H1 (cell line): ENCODE measurements around the gene IL36A. TPM values are rescaled to one million over a fixed set of nuclear protein-coding genes. Genes with fewer than 3 reads are reported as not detected.

Experiments
- CTCF ChIA-PET: fragments of 300-600 bp; sonication (Branson Sonifier 250); formaldehyde crosslinking; loops from one replicate; lab custom pipeline; 2021; ENCODE audit not compliant: partially characterized antibody; lab: Charles Lee
- POLR2A ChIA-PET: fragments of 300-600 bp; sonication (Branson Sonifier 250); formaldehyde crosslinking; loops from one replicate; lab custom pipeline; 2021; ENCODE audit warnings: inconsistent platforms; ENCODE audit not compliant: partially characterized antibody; lab: Charles Lee
- DNase-seq, 2 experiments: peaks; one replicate each; pipeline versions ENCODE4 v3.0.0 to v3.0.0-alpha.2; 2010 to 2022; ENCODE audit warnings: low spot score in 2 of 2, low read depth in 1 of 2, mixed read lengths in 1 of 2
- FAIRE-seq: peaks from 2 replicates; lab custom pipeline; 2011; peaks lifted over from hg19 to GRCh38; lab: Jason Lieb, UNC
- H2AFZ ChIP-seq: 2 replicates; pipeline ENCODE4 v1.8.1; 2012; ENCODE audit warnings: low read length, inconsistent platforms
- H2AK5ac ChIP-seq: 2 replicates; pipeline ENCODE4 v1.6.1; 2013; ENCODE audit warnings: low read depth, low read length
- H2BK120ac ChIP-seq: replicated peaks from 2 replicates; pipeline ENCODE3; 2013; ENCODE audit warnings: low read depth, low read length, inconsistent platforms
- H2BK12ac ChIP-seq: 2 replicates; pipeline ENCODE4 v1.6.1; 2013; ENCODE audit warnings: low read depth, low read length
- H2BK15ac ChIP-seq: 2 replicates; pipeline ENCODE4 v1.6.1; 2013; ENCODE audit warnings: low read length
- H2BK20ac ChIP-seq: 2 replicates; pipeline ENCODE4 v1.6.1; 2013; ENCODE audit warnings: low read length
- H2BK5ac ChIP-seq: 2 replicates; pipeline ENCODE4 v1.6.1; 2013; ENCODE audit warnings: low read depth, low read length
- H3K14ac ChIP-seq: 2 replicates; pipeline ENCODE4 v1.6.1; 2013; ENCODE audit warnings: inconsistent platforms; ENCODE audit not compliant: insufficient read length
- H3K18ac ChIP-seq: 2 replicates; pipeline ENCODE4 v1.6.1; 2013; ENCODE audit warnings: low read length; ENCODE audit errors: extremely low read depth
- H3K23ac ChIP-seq: 2 replicates; pipeline ENCODE4 v1.6.1; 2013; ENCODE audit warnings: inconsistent platforms; ENCODE audit not compliant: insufficient read length
- H3K23me2 ChIP-seq: 2 replicates; pipeline ENCODE4 v1.6.1; 2013; ENCODE audit warnings: low read depth, low read length
- H3K27ac ChIP-seq: 2 replicates; pipeline ENCODE4 v1.6.1; 2011; ENCODE audit warnings: low read depth, low read length, inconsistent platforms
- H3K27me3 ChIP-seq, 4 experiments: replicated peaks in 1 of 4; 1 replicate in 1 of 4; 2 replicates in 3 of 4; pipeline versions ENCODE4 v1.6.1 to v1.8.1; 2011 to 2013; ENCODE audit warnings: low read length in 3 of 4, mild to moderate bottlenecking in 3 of 4, inconsistent platforms in 2 of 4, mixed read lengths in 2 of 4, moderate library complexity in 1 of 4; ENCODE audit not compliant: control insufficient read depth in 3 of 4, insufficient read depth in 3 of 4; ENCODE audit errors: extremely low read depth in 1 of 4
- H3K36me3 ChIP-seq, 4 experiments: 2 replicates each; pipeline versions ENCODE4 v1.6.1 to v1.8.1; 2011 to 2013; ENCODE audit warnings: mild to moderate bottlenecking in 4 of 4, low read length in 3 of 4, moderate library complexity in 2 of 4, control low read depth in 1 of 4, inconsistent platforms in 1 of 4; ENCODE audit not compliant: insufficient read depth in 4 of 4, control insufficient read depth in 2 of 4
- H3K4ac ChIP-seq: replicated peaks from 2 replicates; pipeline ENCODE3; 2013; ENCODE audit warnings: low read length, low read depth, mixed read lengths, inconsistent platforms; ENCODE audit not compliant: insufficient read length
- H3K4me1 ChIP-seq, 4 experiments: replicated peaks in 1 of 4; 1 replicate in 1 of 4; 2 replicates in 3 of 4; pipeline versions ENCODE4 v1.6.1 to v1.8.1; 2011 to 2013; ENCODE audit warnings: low read length in 3 of 4, inconsistent platforms in 2 of 4, mixed read lengths in 1 of 4; ENCODE audit not compliant: insufficient read depth in 4 of 4, control insufficient read depth in 3 of 4
- H3K4me2 ChIP-seq, 2 experiments: 2 replicates each; pipeline versions ENCODE4 v1.6.1 to v1.8.1; 2011 to 2013; ENCODE audit warnings: low read depth in 2 of 2, low read length in 2 of 2, control low read depth in 1 of 2, inconsistent platforms in 1 of 2, mild to moderate bottlenecking in 1 of 2; ENCODE audit not compliant: insufficient read depth in 1 of 2
- H3K4me3 ChIP-seq, 4 experiments: fragments of 200-600, 300-600 bp in 1 of 4; sonication (generic), shearing (Covaris generic), sonication (Bioruptor Twin) in 1 of 4; 2 replicates each; pipeline versions ENCODE4 v1.5.1 to v1.8.1; 2011 to 2016; ENCODE audit warnings: low read length in 4 of 4, low read depth in 3 of 4, control low read depth in 2 of 4, inconsistent platforms in 2 of 4, mild to moderate bottlenecking in 2 of 4, mixed read lengths in 1 of 4, moderate library complexity in 1 of 4; ENCODE audit not compliant: insufficient read depth in 2 of 4; ENCODE audit errors: extremely low read depth in 1 of 4
- H3K56ac ChIP-seq: replicated peaks from 2 replicates; pipeline ENCODE3; 2013; ENCODE audit warnings: low read depth, mild to moderate bottlenecking, mixed read lengths, low read length, inconsistent platforms; ENCODE audit not compliant: insufficient read length
- H3K79me1 ChIP-seq: 2 replicates; pipeline ENCODE4 v1.6.1; 2013; ENCODE audit warnings: low read depth, low read length, control low read depth
- H3K79me2 ChIP-seq, 2 experiments: 2 replicates each; pipeline versions ENCODE4 v1.6.1 to v1.8.1; 2012 to 2013; ENCODE audit warnings: low read length in 2 of 2, mild to moderate bottlenecking in 2 of 2, inconsistent platforms in 1 of 2; ENCODE audit not compliant: insufficient read depth in 2 of 2, control insufficient read depth in 1 of 2
- H3K9ac ChIP-seq, 4 experiments: replicated peaks in 1 of 4; 1 replicate in 1 of 4; 2 replicates in 3 of 4; pipeline versions ENCODE4 v1.6.1 to v1.8.1; 2011 to 2013; ENCODE audit warnings: low read depth in 3 of 4, low read length in 3 of 4, control low read depth in 2 of 4, mild to moderate bottlenecking in 2 of 4, moderate library complexity in 2 of 4, inconsistent platforms in 1 of 4; ENCODE audit errors: extremely low read depth in 1 of 4
- H3K9me3 ChIP-seq, 2 experiments: 2 replicates each; pipeline versions ENCODE4 v1.6.1 to v1.8.1; 2012 to 2013; ENCODE audit warnings: mild to moderate bottlenecking in 2 of 2, moderate library complexity in 2 of 2, control low read depth in 1 of 2, inconsistent platforms in 1 of 2, low read depth in 1 of 2, low read length in 1 of 2, mixed read lengths in 1 of 2; ENCODE audit not compliant: insufficient read depth in 2 of 2
- H4K20me1 ChIP-seq, 2 experiments: replicated peaks in 1 of 2; 2 replicates each; pipeline versions ENCODE3 to v1.8.1; 2011 to 2013; ENCODE audit warnings: inconsistent platforms in 2 of 2, low read length in 2 of 2, mild to moderate bottlenecking in 1 of 2; ENCODE audit not compliant: insufficient read depth in 2 of 2, control insufficient read depth in 1 of 2
- H4K5ac ChIP-seq: 2 replicates; pipeline ENCODE4 v1.6.1; 2013; ENCODE audit warnings: low read length, low read depth, mixed read lengths, inconsistent platforms; ENCODE audit not compliant: insufficient read length
- H4K8ac ChIP-seq: 2 replicates; pipeline ENCODE4 v1.8.0; 2013; ENCODE audit warnings: mild to moderate bottlenecking, moderate library complexity, low read length, inconsistent platforms; ENCODE audit not compliant: insufficient read depth; ENCODE audit errors: extremely low read depth
- H4K91ac ChIP-seq: replicated peaks from 2 replicates; pipeline ENCODE3; 2013; ENCODE audit warnings: low read length, mixed read lengths, inconsistent platforms; ENCODE audit not compliant: insufficient read length
- BACH1 ChIP-seq: IDR thresholded peaks from 2 replicates; pipeline ENCODE4 v1.6.1; 2012; ENCODE audit warnings: low read length, improper control_type of control experiment
- CBX8 ChIP-seq: fragments of 300-800, 300-1000 bp; sonication (generic); IDR thresholded peaks from 2 replicates; pipeline ENCODE4 v1.7.1; 2016; ENCODE audit warnings: low read depth, low read length, borderline replicate concordance
- CEBPB ChIP-seq: IDR thresholded peaks from 2 replicates; pipeline ENCODE4 v1.6.1; 2012; ENCODE audit warnings: low read depth, low read length
- CTCF ChIP-seq, 3 experiments: IDR thresholded peaks; 1 replicate in 2 of 3; 2 replicates in 1 of 3; pipeline versions ENCODE4 v1.5.1 to v1.6.1; 2011; ENCODE audit warnings: low read length in 3 of 3, mild to moderate bottlenecking in 3 of 3, inconsistent platforms in 2 of 3, low read depth in 1 of 3, moderate library complexity in 1 of 3; ENCODE audit not compliant: insufficient read depth in 1 of 3; ENCODE audit errors: control extremely low read depth in 1 of 3
- EZH2 ChIP-seq: fragments of 200-600 bp; sonication (generic); IDR thresholded peaks from 2 replicates; pipeline ENCODE4 v1.7.1; 2012; ENCODE audit warnings: low read depth, mild to moderate bottlenecking, moderate library complexity, low read length, inconsistent platforms; ENCODE audit not compliant: severe bottlenecking
- FOSL1 ChIP-seq: IDR thresholded peaks from 2 replicates; pipeline ENCODE4 v1.6.1; 2011; ENCODE audit warnings: mild to moderate bottlenecking, low read depth, low read length, moderate library complexity; ENCODE audit not compliant: insufficient read depth
- KDM5A ChIP-seq: fragments of 200-600 bp; IDR thresholded peaks from 2 replicates; pipeline ENCODE4 v1.7.1; 2012; ENCODE audit warnings: mild to moderate bottlenecking, low read length, inconsistent platforms, mixed read lengths
- POLR2A ChIP-seq, 2 experiments: IDR thresholded peaks; 1 replicate in 1 of 2; 2 replicates in 1 of 2; pipeline ENCODE4 v1.6.1; 2011; ENCODE audit warnings: low read depth in 2 of 2, low read length in 2 of 2, mild to moderate bottlenecking in 2 of 2; ENCODE audit errors: control extremely low read depth in 1 of 2
- POU5F1 ChIP-seq: IDR thresholded peaks from 2 replicates; pipeline ENCODE4 v1.6.1; 2011; ENCODE audit warnings: low read depth, mild to moderate bottlenecking, low read length, moderate library complexity
- RNF2 ChIP-seq: fragments of 200-900, 300-1000 bp; sonication (generic); IDR thresholded peaks from 2 replicates; pipeline ENCODE4 v1.7.1; 2016; ENCODE audit warnings: borderline replicate concordance, low read depth, mild to moderate bottlenecking, antibody characterized with exemption, low read length; ENCODE audit not compliant: poor library complexity, severe bottlenecking; ENCODE audit errors: missing control alignments
- SIRT6 ChIP-seq: IDR thresholded peaks from one replicate; pipeline ENCODE4 v1.7.1; 2012; ENCODE audit warnings: low read length, inconsistent platforms
- TAF1 ChIP-seq: IDR thresholded peaks from 2 replicates; pipeline ENCODE4 v1.6.1; 2011; ENCODE audit warnings: mild to moderate bottlenecking, low read depth, low read length
- TAF7 ChIP-seq: optimal IDR thresholded peaks from 2 replicates; pipeline ENCODE3; 2011; ENCODE audit warnings: low read depth, mild to moderate bottlenecking, inconsistent platforms, low read length, moderate library complexity, borderline replicate concordance
- TEAD4 ChIP-seq: IDR thresholded peaks from 2 replicates; pipeline ENCODE4 v1.6.1; 2012; ENCODE audit warnings: low read depth, low read length, inconsistent platforms, mixed read lengths
- polyA plus RNA-seq, 7 experiments: library from polyadenylated mRNA; depleted of rRNA in 3 of 7; stranded (reverse) in 5 of 7; unstranded in 2 of 7; fragments of >200 nt in 5 of 7; fragments of 200-250 nt in 2 of 7; gene quantifications; 1 replicate in 5 of 7; 2 replicates in 1 of 7; 4 replicates in 1 of 7; pipeline versions ENCODE4 v1.2.1 to v1.2.3, GENCODE V29; 2011 to 2013; ENCODE audit warnings: missing spikeins in 2 of 7, mixed read lengths in 2 of 7
- total RNA-seq: library from RNA; stranded (reverse); fragmentation: NEBNext Ultra II Directional; extraction: Animal tissue kit (Norgen Biotek cat#: 25700); gene quantifications from 2 replicates; pipeline ENCODE4 v1.2.1, GENCODE V29; 2021

Gene IL36A
- total and polyA plus RNA-seq, 2 of the 8 experiments (the other 6 are each of a cell fraction or from before 2014, with no cell fraction given) = not detected

GRCh38 chr2:112993831-112994230, 11.4 kb upstream of the IL36A start:
- CTCF ChIA-PET = interaction anchor here (2.4 kb wide), 1 partner anchor 52 kb away, joined by 6 read pairs; no protein-coding TSS in a partner anchor
- TF ChIP-seq POU5F1 (no peak), CTCF (IDR thresholded peaks at IDR 0.05; ENCODE audit: control extremely low read depth in 1 of 3, insufficient read depth in 1 of 3, low read depth in 1 of 3, low read length in 3 of 3) (no peak), TEAD4 (no peak), KDM5A (no peak), EZH2 (no peak), FOSL1 (no peak), TAF7 (no peak), RNF2 (no peak), CEBPB (no peak), POLR2A (IDR thresholded peaks at IDR 0.05; ENCODE audit: control extremely low read depth in 1 of 2, low read depth in 2 of 2, low read length in 2 of 2) (no peak), CBX8 (no peak), BACH1 (no peak), SIRT6 (no peak), TAF1 (no peak)

More at GRCh38 chr2:112993831-112994230, 11.4 kb upstream of the IL36A start:
- no peaks in the 10 kb centered on the region for H3K79me1 ChIP-seq
- DNase-seq (no peak), FAIRE-seq (no peak)
- no peak overlapping the region for H4K5ac ChIP-seq
- POLR2A ChIA-PET = no interaction called here
- H3K27ac ChIP-seq = no peak overlapping the region
- no peaks in the 10 kb centered on the region for H3K27me3 ChIP-seq
- no peaks in the 10 kb centered on the region for H3K36me3 ChIP-seq
- H3K18ac ChIP-seq = no peak overlapping the region
- H3K4me2 ChIP-seq = no peak overlapping the region
- H3K4ac ChIP-seq = no peak overlapping the region
- no peak overlapping the region for H3K9ac ChIP-seq
- no peak overlapping the region for H3K14ac ChIP-seq
- H2BK15ac ChIP-seq = no peak overlapping the region
- no peak overlapping the region for H3K56ac ChIP-seq
- no peak overlapping the region for H2BK12ac ChIP-seq
- H3K9me3 ChIP-seq = peaks cover 4 to 7% of the 10 kb centered on the region in 2 experiments; a peak in 1 of 4 replicates
- H4K91ac ChIP-seq = no peak overlapping the region
- H3K4me3 ChIP-seq = no peak overlapping the region
- no peak overlapping the region for H2AFZ ChIP-seq
- no peak overlapping the region for H4K8ac ChIP-seq
- H2AK5ac ChIP-seq = no peak overlapping the region
- H3K23me2 ChIP-seq = no peaks in the 10 kb centered on the region
- H2BK5ac ChIP-seq = no peak overlapping the region
- H4K20me1 ChIP-seq = no peaks in the 10 kb centered on the region
- H3K79me2 ChIP-seq = no peaks in the 10 kb centered on the region
- H3K4me1 ChIP-seq = no peaks in the 10 kb centered on the region
- H2BK20ac ChIP-seq = no peak overlapping the region
- H3K23ac ChIP-seq = no peak overlapping the region
- no peak overlapping the region for H2BK120ac ChIP-seq
